Right cardiac atrium (tissue), 5 donors: ENCODE data around the gene TUBA4A. TPM values are rescaled to one million over a fixed set of nuclear protein-coding genes. Genes with fewer than 3 reads are reported as not detected.

Experiments used
- ATAC-seq, 2 donors: fragments of 200-7000 bp; cut with Tn5 transposase; one replicate each; pipeline versions ENCODE4 v1.8.0 to v1.9.1; 2020; ENCODE audit warnings: moderate library complexity in 2 of 2, mild to moderate bottlenecking in 1 of 2
- DNase-seq, 3 donors: peaks; one replicate each; pipeline ENCODE4 v3.0.0-alpha.2; 2020
- H3K27ac ChIP-seq: one replicate; pipeline ENCODE4 v1.5.1; 2013; ENCODE audit warnings: mild to moderate bottlenecking, low read length, control low read depth, moderate library complexity
- H3K27me3 ChIP-seq: one replicate; pipeline ENCODE4 v1.6.1; 2013; ENCODE audit not compliant: control insufficient read depth, insufficient read depth
- H3K4me1 ChIP-seq: one replicate; pipeline ENCODE4 v1.6.1; 2013; ENCODE audit warnings: low read length; ENCODE audit not compliant: control insufficient read depth, insufficient read depth
- H3K4me3 ChIP-seq: one replicate; pipeline ENCODE4 v1.5.1; 2013; ENCODE audit warnings: low read length, control low read depth
- H3K9me3 ChIP-seq: one replicate; pipeline ENCODE4 v1.6.1; 2013; ENCODE audit warnings: low read length; ENCODE audit not compliant: control insufficient read depth
- WGBS: extraction: QIAGEN DNeasy Blood & Tissue Kit; methylation state at CpG from one replicate; pipeline ENCODE4 v1.1.7; 2013; 5-methylcytosine and 5-hydroxymethylcytosine counted together
- intact Hi-C, 4 donors: fragments of 100-400 bp; cut with DNase I; formaldehyde crosslinking; loops; one replicate each; pipeline versions ENCODE4 v1.11.0 to v1.14.0; 2022 to 2023
- polyA plus RNA-seq: library from polyadenylated mRNA; stranded (reverse); fragments of 200-250 nt; gene quantifications from one replicate; pipeline ENCODE4 v1.2.3, GENCODE V29; 2013
- total RNA-seq, 4 donors: library from RNA; stranded (reverse); fragmentation: NEBNext Ultra II Directional; extraction: Animal tissue kit (Norgen Biotek cat#: 25700); gene quantifications; one replicate each; pipeline ENCODE4 v1.2.1, GENCODE V29; 2021
- donor health status: healthy with polysubstance abuse.
- donor health status: DM: no; HTN: yes; CAD: no.
- donor health status: DM: no; HTN: no; CAD: no.
- donor health status: DM: no; HTN: yes; CAD: no; lungs with severe emphysema.
- donor health status: DM: yes; HTN: yes; CAD: no.

TUBA4A gene
- total and polyA plus RNA-seq, 5 donors = 27.6 to 131 (median 68.5) TPM

GRCh38 chr2:219279151-219279915 lies 25.6 kb upstream of the TUBA4A start, which contains the start of gene DNAJB2:
Gene DNAJB2, plus strand, starts transcription at chr2:219279366. Its CDS starts 468 bp downstream, at chr2:219279834.
- DNase-seq (peak; percentile 99 to 100 (median 100)), ATAC-seq (peak; percentile 97)
- H3K9me3 ChIP-seq = no peaks in the 10 kb centered on the region
- H3K4me1 ChIP-seq = peaks cover 6% of the 10 kb centered on the region
- H3K27ac ChIP-seq = peak within 1 kb of the TSS; percentile 93
- H3K27me3 ChIP-seq = no peaks in the 10 kb centered on the region
- H3K4me3 ChIP-seq = peak within 1 kb of the TSS; percentile 66
- WGBS = under 1% methylated on average over 65 of the region's 65 CpGs
- intact Hi-C loops = no loop called here

GRCh38 chr2:219278655-219279150 lies 25.0 kb upstream of the TUBA4A start:
- no peak for ATAC-seq
- no peaks in the 10 kb centered on the region for H3K27me3 ChIP-seq
- H3K4me3 ChIP-seq = peak overlapping the region; percentile 13
- H3K9me3 ChIP-seq = no peaks in the 10 kb centered on the region
- H3K4me1 ChIP-seq = peaks cover 12% of the 10 kb centered on the region
- intact Hi-C loops = no loop called here
- no peak for DNase-seq
- peak overlapping the region; percentile 93 for H3K27ac ChIP-seq
- WGBS = 12% methylated on average over 9 of the region's 9 CpGs

- DNase-seq (peak; percentile 71 to 89 (median 88)), ATAC-seq (peak; percentile 15 to 22)
- H3K27me3 ChIP-seq = no peaks in the 10 kb centered on the region
- peaks cover 12% of the 10 kb centered on the region for H3K4me1 ChIP-seq
- no peaks in the 10 kb centered on the region for H3K9me3 ChIP-seq
- H3K27ac ChIP-seq = peak overlapping the region; percentile 93
- no peak overlapping the region for H3K4me3 ChIP-seq
- intact Hi-C loops = no loop called here
- 22% methylated on average over 25 of the region's 25 CpGs for WGBS
Observed at GRCh38 chr2:219277703-219278654, 24.3 kb upstream of the TUBA4A start.

- peak overlapping the region; percentile 89 for H3K27ac ChIP-seq
- ATAC-seq = no peak
Observed at GRCh38 chr2:219274361-219274921, 20.7 kb upstream of the TUBA4A start.

GRCh38 chr2:219273937-219274336 lies 20.2 kb upstream of the TUBA4A start:
- DNase-seq = no peak
- intact Hi-C loops = no loop called here
- Histone ChIP-seq H3K9me3 (no peaks in the 10 kb centered on the region), H3K4me3 (no peak overlapping the region), H3K27me3 (no peaks in the 10 kb centered on the region), H3K4me1 (peaks cover 7% of the 10 kb centered on the region), H3K27ac (peak overlapping the region; percentile 89)
- ATAC-seq = no peak
- WGBS = 80% methylated on average over 3 of the region's 3 CpGs

More at GRCh38 chr2:219274361-219274921, 20.7 kb upstream of the TUBA4A start:
- intact Hi-C loops = no loop called here
- peak in 1 of 3 donors; percentile 35 for DNase-seq
- Histone ChIP-seq H3K4me3 (no peak overlapping the region), H3K27me3 (no peaks in the 10 kb centered on the region), H3K9me3 (no peaks in the 10 kb centered on the region), H3K4me1 (peaks cover 7% of the 10 kb centered on the region)
- 30% methylated on average over 6 of the region's 6 CpGs for WGBS

- H3K27ac ChIP-seq = no peak overlapping the region
- intact Hi-C loops = no loop called here
- peaks cover 7% of the 10 kb centered on the region for H3K4me1 ChIP-seq
- DNase-seq (no peak), ATAC-seq (no peak)
- 71% methylated on average over 2 of the region's 2 CpGs for WGBS
- H3K27me3 ChIP-seq = no peaks in the 10 kb centered on the region
- H3K9me3 ChIP-seq = no peaks in the 10 kb centered on the region
- no peak overlapping the region for H3K4me3 ChIP-seq
Observed at GRCh38 chr2:219272995-219273394, 19.3 kb upstream of the TUBA4A start.

- ATAC-seq = no peak
- 79% methylated on average over 4 of the region's 4 CpGs for WGBS
- no peaks in the 10 kb centered on the region for H3K9me3 ChIP-seq
- DNase-seq = no peak
- intact Hi-C loops = no loop called here
- no peak overlapping the region for H3K4me3 ChIP-seq
- no peak overlapping the region for H3K27ac ChIP-seq
- H3K27me3 ChIP-seq = no peaks in the 10 kb centered on the region
- H3K4me1 ChIP-seq = peaks cover 7% of the 10 kb centered on the region
Observed at GRCh38 chr2:219272356-219272755, 18.6 kb upstream of the TUBA4A start.

GRCh38 chr2:219271021-219271420 lies 17.3 kb upstream of the TUBA4A start:
- Histone ChIP-seq H3K9me3 (no peaks in the 10 kb centered on the region), H3K27me3 (no peaks in the 10 kb centered on the region), H3K27ac (no peak overlapping the region), H3K4me3 (no peak overlapping the region), H3K4me1 (peaks cover 7% of the 10 kb centered on the region)
- intact Hi-C loops = no loop called here
- 77% methylated on average over 2 of the region's 2 CpGs for WGBS
- ATAC-seq (no peak), DNase-seq (peak in 1 of 3 donors; percentile 31)

- intact Hi-C loops = no loop called here
- DNase-seq (no peak), ATAC-seq (no peak)
- Histone ChIP-seq H3K4me1 (peaks cover 7% of the 10 kb centered on the region), H3K9me3 (no peaks in the 10 kb centered on the region), H3K4me3 (no peak overlapping the region), H3K27me3 (no peaks in the 10 kb centered on the region), H3K27ac (no peak overlapping the region)
- WGBS = 90% methylated on average over 5 of the region's 5 CpGs
Observed at GRCh38 chr2:219270055-219270372, 16.3 kb upstream of the TUBA4A start.

GRCh38 chr2:219269362-219270054 lies 15.8 kb upstream of the TUBA4A start:
- H3K27ac ChIP-seq = no peak overlapping the region
- intact Hi-C loops = no loop called here
- 51% methylated on average over 8 of the region's 8 CpGs for WGBS

More at GRCh38 chr2:219269362-219270054, 15.8 kb upstream of the TUBA4A start:
- Histone ChIP-seq H3K27me3 (no peaks in the 10 kb centered on the region), H3K9me3 (no peaks in the 10 kb centered on the region), H3K4me1 (peaks cover 7% of the 10 kb centered on the region), H3K4me3 (no peak overlapping the region)
- peak in 2 of 3 donors; percentile 48 to 58 for DNase-seq
- ATAC-seq = peak in 1 of 2 donors; percentile 43
